ENCODE data around the gene DTYMK.

- no peak for TF ChIP-seq EP300 (IDR thresholded peaks at IDR 0.05)
- TF ChIP-seq, protein P1, sequence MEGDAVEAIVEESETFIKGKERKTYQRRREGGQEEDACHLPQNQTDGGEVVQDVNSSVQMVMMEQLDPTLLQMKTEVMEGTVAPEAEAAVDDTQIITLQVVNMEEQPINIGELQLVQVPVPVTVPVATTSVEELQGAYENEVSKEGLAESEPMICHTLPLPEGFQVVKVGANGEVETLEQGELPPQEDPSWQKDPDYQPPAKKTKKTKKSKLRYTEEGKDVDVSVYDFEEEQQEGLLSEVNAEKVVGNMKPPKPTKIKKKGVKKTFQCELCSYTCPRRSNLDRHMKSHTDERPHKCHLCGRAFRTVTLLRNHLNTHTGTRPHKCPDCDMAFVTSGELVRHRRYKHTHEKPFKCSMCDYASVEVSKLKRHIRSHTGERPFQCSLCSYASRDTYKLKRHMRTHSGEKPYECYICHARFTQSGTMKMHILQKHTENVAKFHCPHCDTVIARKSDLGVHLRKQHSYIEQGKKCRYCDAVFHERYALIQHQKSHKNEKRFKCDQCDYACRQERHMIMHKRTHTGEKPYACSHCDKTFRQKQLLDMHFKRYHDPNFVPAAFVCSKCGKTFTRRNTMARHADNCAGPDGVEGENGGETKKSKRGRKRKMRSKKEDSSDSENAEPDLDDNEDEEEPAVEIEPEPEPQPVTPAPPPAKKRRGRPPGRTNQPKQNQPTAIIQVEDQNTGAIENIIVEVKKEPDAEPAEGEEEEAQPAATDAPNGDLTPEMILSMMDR (IDR thresholded peaks at IDR 0.05): no peak
These were observed 43.3 kb upstream of the DTYMK start for GRCh38 chr2:241729868-241730267.

Measured in upper lobe of left lung (tissue), 4 donors.